Astrocyte (in vitro differentiated cells and primary cell): Measurements from ENCODE around the gene RNF152. TPM values are rescaled to one million over a fixed set of nuclear protein-coding genes. Genes with fewer than 3 reads are reported as not detected.
A peak's percentile ranks its signal among the peaks of the same experiment; 100 is the strongest.

Source experiments
- DNase-seq: peaks from one replicate; pipeline ENCODE4 v3.0.0-alpha.2; 2010; ENCODE audit warnings: low read depth
- FAIRE-seq: peaks from 2 replicates; lab custom pipeline; 2011; peaks lifted over from hg19 to GRCh38; lab: Jason Lieb, UNC
- H2AFZ ChIP-seq: 2 replicates; pipeline ENCODE4 v1.6.0; 2012; ENCODE audit warnings: low read depth, low read length, inconsistent platforms
- H3K27ac ChIP-seq: 2 replicates; pipeline ENCODE4 v1.5.1; 2011; ENCODE audit warnings: low read depth, low read length, inconsistent platforms
- H3K27me3 ChIP-seq: 2 replicates; pipeline ENCODE4 v1.6.0; 2011; ENCODE audit warnings: low read length, inconsistent platforms; ENCODE audit not compliant: insufficient read depth
- H3K36me3 ChIP-seq: 2 replicates; pipeline ENCODE4 v1.5.1; 2011; ENCODE audit warnings: low read length, inconsistent platforms; ENCODE audit not compliant: insufficient read depth
- H3K4me1 ChIP-seq: 2 replicates; pipeline ENCODE4 v1.5.1; 2011; ENCODE audit warnings: low read length, inconsistent platforms; ENCODE audit not compliant: insufficient read depth
- H3K4me2 ChIP-seq: 2 replicates; pipeline ENCODE4 v1.6.0; 2012; ENCODE audit warnings: low read length, inconsistent platforms
- H3K4me3 ChIP-seq: 2 replicates; pipeline ENCODE4 v1.5.1; 2011; ENCODE audit warnings: low read depth, mild to moderate bottlenecking, low read length, inconsistent platforms; ENCODE audit not compliant: insufficient read depth
- H3K79me2 ChIP-seq: 2 replicates; pipeline ENCODE4 v1.6.0; 2012; ENCODE audit warnings: mild to moderate bottlenecking, low read length, inconsistent platforms; ENCODE audit not compliant: insufficient read depth
- H3K9ac ChIP-seq: 2 replicates; pipeline ENCODE4 v1.6.0; 2012; ENCODE audit warnings: mild to moderate bottlenecking, low read length, inconsistent platforms
- H3K9me3 ChIP-seq: 2 replicates; pipeline ENCODE4 v1.5.1; 2012; ENCODE audit warnings: low read depth, mild to moderate bottlenecking, low read length, inconsistent platforms; ENCODE audit not compliant: insufficient read depth
- H4K20me1 ChIP-seq: 2 replicates; pipeline ENCODE4 v1.6.0; 2012; ENCODE audit warnings: low read length, inconsistent platforms; ENCODE audit not compliant: insufficient read depth
- H3K27ac Mint-ChIP-seq: one replicate; pipeline ENCODE4 v1.8.0; 2021; ENCODE audit warnings: mild to moderate bottlenecking, mixed read lengths; ENCODE audit not compliant: unreplicated experiment
- H3K27me3 Mint-ChIP-seq: one replicate; pipeline ENCODE4 v1.8.0; 2021; ENCODE audit warnings: low read depth, mixed read lengths; ENCODE audit not compliant: unreplicated experiment
- H3K36me3 Mint-ChIP-seq: one replicate; pipeline ENCODE4 v1.8.0; 2021; ENCODE audit warnings: low read depth, mixed read lengths; ENCODE audit not compliant: unreplicated experiment
- H3K4me1 Mint-ChIP-seq: one replicate; pipeline ENCODE4 v1.8.0; 2021; ENCODE audit warnings: low read depth, mixed read lengths; ENCODE audit not compliant: unreplicated experiment
- H3K4me3 Mint-ChIP-seq: one replicate; pipeline ENCODE4 v1.8.0; 2021; ENCODE audit warnings: mild to moderate bottlenecking, moderate library complexity, mixed read lengths; ENCODE audit not compliant: unreplicated experiment
- H3K9me3 Mint-ChIP-seq: one replicate; pipeline ENCODE4 v1.8.0; 2021; ENCODE audit warnings: mild to moderate bottlenecking, mixed read lengths; ENCODE audit not compliant: unreplicated experiment
- CTCF ChIP-seq: IDR thresholded peaks from 2 replicates; pipeline ENCODE4 v1.5.1; 2011; ENCODE audit warnings: low read depth, mild to moderate bottlenecking, inconsistent platforms, low read length, moderate library complexity; ENCODE audit not compliant: insufficient read depth
- EZH2 ChIP-seq: IDR thresholded peaks from 2 replicates; pipeline ENCODE4 v1.6.1; 2012; ENCODE audit warnings: mild to moderate bottlenecking, low read length, inconsistent platforms; ENCODE audit not compliant: insufficient read depth
- total RNA-seq: library from RNA; stranded (reverse); gene quantifications from 2 replicates; pipeline ENCODE4 v1.2.1, GENCODE V29; 2021

RNF152 gene
- total RNA-seq, 1 donor from 2014 or later: 68.7 TPM

GRCh38 chr18:61876899-61877298 is 15.9 kb downstream of the RNF152 start:
- H3K27me3 ChIP-seq: no peaks in the 10 kb centered on the region
- Mint-ChIP-seq H3K27ac (no peak overlapping the region), H3K4me1 (peaks cover 30% of the 10 kb centered on the region), H3K4me3 (no peak overlapping the region), H3K9me3 (no peaks in the 10 kb centered on the region), H3K36me3 (peaks cover 28% of the 10 kb centered on the region), H3K27me3 (no peaks in the 10 kb centered on the region)
- no peak overlapping the region for H3K9ac ChIP-seq
- no peaks in the 10 kb centered on the region for H3K9me3 ChIP-seq
- no peak overlapping the region for H3K4me2 ChIP-seq
- peaks cover 48% of the 10 kb centered on the region for H3K79me2 ChIP-seq
- no peak for DNase-seq
- H3K4me3 ChIP-seq: no peak overlapping the region
- H2AFZ ChIP-seq: no peak overlapping the region
- H3K4me1 ChIP-seq: no peaks in the 10 kb centered on the region
- peaks cover 35% of the 10 kb centered on the region for H4K20me1 ChIP-seq
- no peak overlapping the region for H3K27ac ChIP-seq
- TF ChIP-seq CTCF (no peak), EZH2 (no peak)
- FAIRE-seq: no peak
- no peaks in the 10 kb centered on the region for H3K36me3 ChIP-seq

GRCh38 chr18:61870151-61870550 is 22.7 kb downstream of the RNF152 start:
- Histone ChIP-seq H3K4me3 (no peak overlapping the region), H2AFZ (no peak overlapping the region), H3K27me3 (no peaks in the 10 kb centered on the region), H4K20me1 (peaks cover 16% of the 10 kb centered on the region), H3K27ac (peak overlapping the region; percentile 52), H3K9me3 (no peaks in the 10 kb centered on the region), H3K36me3 (no peaks in the 10 kb centered on the region), H3K9ac (peak overlapping the region; percentile 34), H3K4me1 (peaks cover 13% of the 10 kb centered on the region), H3K4me2 (peak overlapping the region; percentile 51), H3K79me2 (peaks cover 62% of the 10 kb centered on the region)
- FAIRE-seq: no peak
- Mint-ChIP-seq H3K27me3 (no peaks in the 10 kb centered on the region), H3K27ac (peak overlapping the region; percentile 30), H3K4me1 (peaks cover 35% of the 10 kb centered on the region), H3K4me3 (no peak overlapping the region), H3K9me3 (no peaks in the 10 kb centered on the region), H3K36me3 (peaks cover 16% of the 10 kb centered on the region)
- TF ChIP-seq CTCF: no peak
- TF ChIP-seq EZH2: no peak
- DNase-seq: no peak

GRCh38 chr18:61869636-61870035 is 23.2 kb downstream of the RNF152 start:
- Histone ChIP-seq H3K4me3 (no peak overlapping the region), H3K4me2 (peak overlapping the region; percentile 51), H3K27ac (peak overlapping the region; percentile 37), H3K27me3 (no peaks in the 10 kb centered on the region), H2AFZ (no peak overlapping the region), H3K4me1 (peaks cover 13% of the 10 kb centered on the region), H3K36me3 (no peaks in the 10 kb centered on the region), H3K9ac (peak overlapping the region; percentile 27), H4K20me1 (peaks cover 16% of the 10 kb centered on the region), H3K79me2 (peaks cover 62% of the 10 kb centered on the region), H3K9me3 (no peaks in the 10 kb centered on the region)
- H3K4me1 Mint-ChIP-seq: peaks cover 35% of the 10 kb centered on the region
- no peak for DNase-seq
- H3K36me3 Mint-ChIP-seq: peaks cover 16% of the 10 kb centered on the region
- no peaks in the 10 kb centered on the region for H3K27me3 Mint-ChIP-seq
- FAIRE-seq: peak; percentile 59
- TF ChIP-seq CTCF: no peak
- no peak for TF ChIP-seq EZH2
- no peak overlapping the region for H3K27ac Mint-ChIP-seq
- H3K4me3 Mint-ChIP-seq: no peak overlapping the region
- no peaks in the 10 kb centered on the region for H3K9me3 Mint-ChIP-seq
